H9 (cell line): ENCODE data around the gene SORCS2. TPM values are rescaled to one million over a fixed set of nuclear protein-coding genes. Genes with fewer than 3 reads are reported as not detected.

Experiments
- DNase-seq: peaks from one replicate; pipeline ENCODE4 v3.0.0-alpha.2; 2017
- H2AFZ ChIP-seq: one replicate; pipeline ENCODE4 v1.6.1; 2013; ENCODE audit warnings: mild to moderate bottlenecking, low read length, control low read depth, moderate library complexity
- H2AK5ac ChIP-seq: 2 replicates; pipeline ENCODE4 v1.6.1; 2013; ENCODE audit warnings: low read length, control low read depth, mixed read lengths; ENCODE audit not compliant: insufficient read length
- H2BK120ac ChIP-seq: one replicate; pipeline ENCODE4 v1.6.1; 2013; ENCODE audit warnings: low read depth, mild to moderate bottlenecking, low read length, control low read depth, inconsistent platforms; ENCODE audit not compliant: poor library complexity, severe bottlenecking
- H2BK12ac ChIP-seq: 2 replicates; pipeline ENCODE4 v1.6.1; 2013; ENCODE audit warnings: low read length, control low read depth, mixed read lengths, low read depth; ENCODE audit not compliant: insufficient read length
- H2BK15ac ChIP-seq: 2 replicates; pipeline ENCODE4 v1.6.1; 2013; ENCODE audit warnings: low read depth, low read length, control low read depth
- H2BK20ac ChIP-seq: one replicate; pipeline ENCODE4 v1.6.1; 2013; ENCODE audit warnings: low read depth, mild to moderate bottlenecking, low read length, control low read depth, inconsistent platforms; ENCODE audit not compliant: poor library complexity, severe bottlenecking
- H2BK5ac ChIP-seq: 2 replicates; pipeline ENCODE4 v1.6.1; 2013; ENCODE audit warnings: low read length, control low read depth, mixed read lengths; ENCODE audit not compliant: insufficient read length
- H3K14ac ChIP-seq: 2 replicates; pipeline ENCODE4 v1.6.1; 2013; ENCODE audit warnings: low read length, control low read depth; ENCODE audit not compliant: insufficient read depth
- H3K18ac ChIP-seq: 2 replicates; pipeline ENCODE4 v1.6.1; 2013; ENCODE audit warnings: low read depth, mild to moderate bottlenecking, mixed read lengths, low read length, control low read depth; ENCODE audit not compliant: insufficient read length
- H3K23ac ChIP-seq: 2 replicates; pipeline ENCODE4 v1.6.1; 2013; ENCODE audit warnings: low read length, control low read depth, mixed read lengths, low read depth; ENCODE audit not compliant: insufficient read length
- H3K23me2 ChIP-seq: 2 replicates; pipeline ENCODE4 v1.6.1; 2013; ENCODE audit warnings: low read depth, mild to moderate bottlenecking, mixed read lengths, low read length, control low read depth; ENCODE audit not compliant: insufficient read length, poor library complexity, severe bottlenecking
- H3K27ac ChIP-seq: 2 replicates; pipeline ENCODE4 v1.5.1; 2013; ENCODE audit warnings: low read length, control low read depth, mixed read lengths, low read depth; ENCODE audit not compliant: insufficient read length
- H3K27me3 ChIP-seq: 2 replicates; pipeline ENCODE4 v1.6.1; 2013; ENCODE audit warnings: low read length, control low read depth, inconsistent platforms; ENCODE audit not compliant: insufficient read depth
- H3K4ac ChIP-seq: 2 replicates; pipeline ENCODE4 v1.6.1; 2013; ENCODE audit warnings: low read depth, mild to moderate bottlenecking, control low read depth, inconsistent platforms, low read length, moderate library complexity
- H3K4me1 ChIP-seq: 2 replicates; pipeline ENCODE4 v1.6.1; 2013; ENCODE audit warnings: low read length, control low read depth, inconsistent platforms; ENCODE audit not compliant: insufficient read depth
- H3K4me2 ChIP-seq: 2 replicates; pipeline ENCODE4 v1.6.1; 2013; ENCODE audit warnings: low read length, control low read depth, mixed read lengths; ENCODE audit not compliant: insufficient read length, insufficient read depth
- H3K56ac ChIP-seq: 2 replicates; pipeline ENCODE4 v1.6.1; 2013; ENCODE audit warnings: low read depth, mild to moderate bottlenecking, mixed read lengths, low read length, control low read depth; ENCODE audit not compliant: insufficient read length
- H3K79me1 ChIP-seq: 2 replicates; pipeline ENCODE4 v1.6.1; 2013; ENCODE audit warnings: low read depth, mild to moderate bottlenecking, moderate library complexity, low read length, control low read depth, inconsistent platforms; ENCODE audit not compliant: insufficient read depth, poor library complexity, severe bottlenecking
- H3K79me2 ChIP-seq: 2 replicates; pipeline ENCODE4 v1.6.1; 2013; ENCODE audit warnings: low read length, control low read depth, inconsistent platforms; ENCODE audit not compliant: insufficient read depth
- H3K9ac ChIP-seq: 2 replicates; pipeline ENCODE4 v1.6.1; 2013; ENCODE audit warnings: low read length, control low read depth, mixed read lengths; ENCODE audit not compliant: insufficient read length; ENCODE audit errors: extremely low read depth
- H3K9me3 ChIP-seq: one replicate; pipeline ENCODE4 v1.6.1; 2013; ENCODE audit warnings: low read depth, low read length, inconsistent platforms; ENCODE audit not compliant: control insufficient read depth
- H3T11ph ChIP-seq: one replicate; pipeline ENCODE4 v1.6.1; 2013; ENCODE audit warnings: mild to moderate bottlenecking, low read length, control low read depth, inconsistent platforms
- H4K20me1 ChIP-seq: one replicate; pipeline ENCODE4 v1.6.1; 2013; ENCODE audit not compliant: control insufficient read depth, insufficient read length, insufficient read depth
- H4K5ac ChIP-seq: 2 replicates; pipeline ENCODE4 v1.6.1; 2013; ENCODE audit warnings: low read depth, mild to moderate bottlenecking, mixed read lengths, low read length, control low read depth; ENCODE audit not compliant: insufficient read length
- H4K8ac ChIP-seq: replicated peaks from 2 replicates; pipeline ENCODE4 v1.6.1; 2013; ENCODE audit warnings: low read length, control low read depth, mixed read lengths, low read depth; ENCODE audit not compliant: insufficient read length
- H4K91ac ChIP-seq: 2 replicates; pipeline ENCODE4 v1.6.1; 2013; ENCODE audit warnings: low read depth, mild to moderate bottlenecking, moderate library complexity, mixed read lengths, low read length, control low read depth; ENCODE audit not compliant: insufficient read length
- H3K27ac Mint-ChIP-seq, 3 experiments: 2 replicates in 2 of 3; 3 replicates in 1 of 3; pipeline ENCODE4 v1.8.0; 2020 to 2021; ENCODE audit warnings: mixed read lengths in 3 of 3, mild to moderate bottlenecking in 1 of 3, moderate library complexity in 1 of 3
- H3K27me3 Mint-ChIP-seq: 2 replicates; pipeline ENCODE4 v1.8.0; 2021; ENCODE audit warnings: low read depth, mild to moderate bottlenecking, moderate library complexity, mixed read lengths
- H3K36me3 Mint-ChIP-seq, 3 experiments: 2 replicates in 2 of 3; 3 replicates in 1 of 3; pipeline ENCODE4 v1.8.0; 2020 to 2021; ENCODE audit warnings: low read depth in 3 of 3, mixed read lengths in 3 of 3; ENCODE audit not compliant: insufficient read depth in 1 of 3
- H3K4me1 Mint-ChIP-seq, 2 experiments: 2 replicates each; pipeline ENCODE4 v1.8.0; 2020; ENCODE audit warnings: mixed read lengths in 2 of 2
- H3K4me3 Mint-ChIP-seq, 2 experiments: 2 replicates in 1 of 2; 3 replicates in 1 of 2; pipeline ENCODE4 v1.8.0; 2020 to 2021; ENCODE audit warnings: mild to moderate bottlenecking in 2 of 2, mixed read lengths in 2 of 2, moderate library complexity in 1 of 2
- H3K9me3 Mint-ChIP-seq, 2 experiments: 2 replicates in 1 of 2; 3 replicates in 1 of 2; pipeline ENCODE4 v1.8.0; 2020; ENCODE audit warnings: mild to moderate bottlenecking in 2 of 2, mixed read lengths in 2 of 2, moderate library complexity in 1 of 2
- WGBS: extraction: QIAGEN DNeasy Blood & Tissue Kit; methylation state at CpG from one replicate; pipeline ENCODE4 v1.1.7; 2013; ENCODE audit warnings: missing lambda C conversion rate, low lambda C conversion rate, mixed read lengths; ENCODE audit not compliant: insufficient read length; ENCODE audit errors: extremely low coverage; 5-methylcytosine and 5-hydroxymethylcytosine counted together
- total RNA-seq: library from RNA; stranded (reverse); gene quantifications from 2 replicates; pipeline ENCODE4 v1.2.1, GENCODE V29; 2021
- TF ChIP-seq, protein P1 (sequence below): fragments of 200-600 bp; sonication (generic); conservative IDR thresholded peaks from 3 replicates; pipeline ENCODE4 v1.8.0; 2021; ENCODE audit warnings: antibody characterized with exemption, mild to moderate bottlenecking

Gene SORCS2
- total RNA-seq, 1 experiment from 2014 or later, result 0.57 TPM

DNA sequence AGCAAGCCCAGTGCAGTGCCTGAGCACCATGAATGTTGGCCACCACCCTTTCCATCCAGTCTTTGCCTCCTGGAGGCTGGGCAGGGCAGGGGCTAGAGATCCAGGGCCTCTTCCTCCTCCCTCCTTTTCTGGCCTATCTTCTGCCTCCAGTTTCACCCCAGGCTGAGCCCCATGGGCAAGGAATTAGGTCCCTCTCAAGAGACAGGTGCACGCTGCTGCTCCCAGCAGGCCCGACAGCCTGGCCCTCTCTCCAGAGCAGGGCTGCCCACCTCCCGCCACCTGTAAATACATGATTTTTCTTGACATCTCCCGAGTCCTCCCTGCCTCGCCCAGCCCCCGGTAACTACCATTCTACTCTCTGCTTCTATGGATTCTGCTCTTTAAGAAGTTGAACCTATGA lies 299.6 kb downstream of the SORCS2 start:
- Histone ChIP-seq H4K8ac (no peak overlapping the region), H3K23ac (no peak overlapping the region), H3K23me2 (no peaks in the 10 kb centered on the region), H3T11ph (no peak overlapping the region), H4K20me1 (no peaks in the 10 kb centered on the region), H2BK15ac (no peak overlapping the region), H2BK120ac (no peak overlapping the region), H3K9ac (no peak overlapping the region), H2AFZ (no peak overlapping the region), H2AK5ac (no peak overlapping the region), H3K56ac (no peak overlapping the region), H3K14ac (no peak overlapping the region), H3K79me1 (no peaks in the 10 kb centered on the region), H4K91ac (no peak overlapping the region), H2BK20ac (no peak overlapping the region), H3K27ac (no peak overlapping the region), H3K79me2 (no peaks in the 10 kb centered on the region), H3K9me3 (no peaks in the 10 kb centered on the region), H3K27me3 (no peaks in the 10 kb centered on the region), H3K4me2 (no peak overlapping the region), H3K4me1 (no peaks in the 10 kb centered on the region), H2BK5ac (no peak overlapping the region), H3K4ac (no peak overlapping the region), H4K5ac (no peak overlapping the region), H3K18ac (no peak overlapping the region), H2BK12ac (no peak overlapping the region)
- H3K4me1 Mint-ChIP-seq, result peaks cover 15 to 26% of the 10 kb centered on the region in 2 experiments
- no peak overlapping the region for H3K27ac Mint-ChIP-seq
- H3K4me3 Mint-ChIP-seq, result no peak overlapping the region; a peak in 1 of 5 replicates
- no peak for DNase-seq
- TF ChIP-seq, protein P1, sequence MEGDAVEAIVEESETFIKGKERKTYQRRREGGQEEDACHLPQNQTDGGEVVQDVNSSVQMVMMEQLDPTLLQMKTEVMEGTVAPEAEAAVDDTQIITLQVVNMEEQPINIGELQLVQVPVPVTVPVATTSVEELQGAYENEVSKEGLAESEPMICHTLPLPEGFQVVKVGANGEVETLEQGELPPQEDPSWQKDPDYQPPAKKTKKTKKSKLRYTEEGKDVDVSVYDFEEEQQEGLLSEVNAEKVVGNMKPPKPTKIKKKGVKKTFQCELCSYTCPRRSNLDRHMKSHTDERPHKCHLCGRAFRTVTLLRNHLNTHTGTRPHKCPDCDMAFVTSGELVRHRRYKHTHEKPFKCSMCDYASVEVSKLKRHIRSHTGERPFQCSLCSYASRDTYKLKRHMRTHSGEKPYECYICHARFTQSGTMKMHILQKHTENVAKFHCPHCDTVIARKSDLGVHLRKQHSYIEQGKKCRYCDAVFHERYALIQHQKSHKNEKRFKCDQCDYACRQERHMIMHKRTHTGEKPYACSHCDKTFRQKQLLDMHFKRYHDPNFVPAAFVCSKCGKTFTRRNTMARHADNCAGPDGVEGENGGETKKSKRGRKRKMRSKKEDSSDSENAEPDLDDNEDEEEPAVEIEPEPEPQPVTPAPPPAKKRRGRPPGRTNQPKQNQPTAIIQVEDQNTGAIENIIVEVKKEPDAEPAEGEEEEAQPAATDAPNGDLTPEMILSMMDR, result no peak
- no CpG with 5 or more reads among the region's 6 CpGs for WGBS
- no peaks in the 10 kb centered on the region; a peak in 2 of 7 replicates for H3K36me3 Mint-ChIP-seq
- no peaks in the 10 kb centered on the region; the same call in 1 of the 2 replicates for H3K27me3 Mint-ChIP-seq
- no peaks in the 10 kb centered on the region for H3K9me3 Mint-ChIP-seq
